H1 (cell line): ENCODE measurements around the gene ZSCAN12. TPM values are rescaled to one million over a fixed set of nuclear protein-coding genes. Genes with fewer than 3 reads are reported as not detected.

ENCODE experiments used
- BRCA1 ChIP-seq: IDR thresholded peaks from 2 replicates; pipeline ENCODE4 v1.6.1; 2012; ENCODE audit warnings: low read depth, low read length, improper control_type of control experiment
- EP300 ChIP-seq, 2 experiments: IDR thresholded peaks; 1 replicate in 1 of 2; 2 replicates in 1 of 2; pipeline ENCODE4 v1.6.1; 2011 to 2012; ENCODE audit warnings: low read depth in 2 of 2, low read length in 2 of 2, mild to moderate bottlenecking in 2 of 2, borderline replicate concordance in 1 of 2, inconsistent platforms in 1 of 2, moderate library complexity in 1 of 2
- NRF1 ChIP-seq: IDR thresholded peaks from 2 replicates; pipeline ENCODE4 v1.6.1; 2011; ENCODE audit warnings: mild to moderate bottlenecking, low read depth, low read length, improper control_type of control experiment
- PHF8 ChIP-seq: fragments of 200-600 bp; sonication (generic); conservative IDR thresholded peaks from 2 replicates; pipeline ENCODE4 v1.7.1; 2012; ENCODE audit warnings: low read depth, mild to moderate bottlenecking, inconsistent platforms, low read length, moderate library complexity
- RAD21 ChIP-seq, 2 experiments: IDR thresholded peaks in 1 of 2; conservative IDR thresholded peaks in 1 of 2; 2 replicates each; pipeline ENCODE4 v1.6.1; 2011; ENCODE audit warnings: low read depth in 2 of 2, low read length in 2 of 2, improper control_type of control experiment in 1 of 2, inconsistent platforms in 1 of 2, mild to moderate bottlenecking in 1 of 2, moderate library complexity in 1 of 2
- SIX5 ChIP-seq: IDR thresholded peaks from 2 replicates; pipeline ENCODE4 v1.6.1; 2011; ENCODE audit warnings: mild to moderate bottlenecking, low read depth, low read length
- polyA plus RNA-seq, 7 experiments: library from polyadenylated mRNA; depleted of rRNA in 3 of 7; stranded (reverse) in 5 of 7; unstranded in 2 of 7; fragments of >200 nt in 5 of 7; fragments of 200-250 nt in 2 of 7; gene quantifications; 1 replicate in 5 of 7; 2 replicates in 1 of 7; 4 replicates in 1 of 7; pipeline versions ENCODE4 v1.2.1 to v1.2.3, GENCODE V29; 2011 to 2013; ENCODE audit warnings: missing spikeins in 2 of 7, mixed read lengths in 2 of 7
- total RNA-seq: library from RNA; stranded (reverse); fragmentation: NEBNext Ultra II Directional; extraction: Animal tissue kit (Norgen Biotek cat#: 25700); gene quantifications from 2 replicates; pipeline ENCODE4 v1.2.1, GENCODE V29; 2021

The ZSCAN12 gene
- total and polyA plus RNA-seq, 2 of the 8 experiments (the other 6 are each of a cell fraction or from before 2014, with no cell fraction given), result 2.2 to 9.6 TPM

- no peak for TF ChIP-seq PHF8
- TF ChIP-seq NRF1, result no peak
- TF ChIP-seq SIX5, result no peak
- TF ChIP-seq BRCA1, result no peak
- no peak for TF ChIP-seq RAD21 (IDR thresholded peaks at IDR 0.05 in 1 of 2, conservative IDR thresholded peaks at IDR 0.05 in 1 of 2; ENCODE audit: low read depth in 2 of 2, low read length in 2 of 2)
- TF ChIP-seq EP300 (IDR thresholded peaks at IDR 0.05; ENCODE audit: borderline replicate concordance in 1 of 2, low read depth in 2 of 2, low read length in 2 of 2), result no peak
These were observed 30.1 kb downstream of the ZSCAN12 start (continued) for GRCh38 chr6:28369463-28369862.
